Right lung (tissue), 5 donors: ENCODE data around the gene LGI4. TPM values are rescaled to one million over a fixed set of nuclear protein-coding genes. Genes with fewer than 3 reads are reported as not detected.
"Not testable (repeated sequence)": the region's sequence is repeated elsewhere in the genome, so short reads cannot be mapped to it uniquely, and the experiment has no call there.

Experiments
- DNase-seq, 2 donors: peaks; one replicate each; pipeline ENCODE4 v3.0.0-alpha.2; 2013
- polyA plus RNA-seq, 5 donors: library from polyadenylated mRNA; unstranded; fragments of 120-200 nt; gene quantifications; one replicate each; pipeline versions ENCODE4 v1.2.1 to v1.2.3, GENCODE V29; 2013; ENCODE audit warnings: inconsistent platforms in 1 of 5, low replicate concordance in 1 of 5; ENCODE audit not compliant: insufficient read length in 5 of 5, insufficient read depth in 1 of 5

Gene LGI4
- polyA plus RNA-seq, 5 donors: 2.3 to 3.0 (median 2.9) TPM

DNA sequence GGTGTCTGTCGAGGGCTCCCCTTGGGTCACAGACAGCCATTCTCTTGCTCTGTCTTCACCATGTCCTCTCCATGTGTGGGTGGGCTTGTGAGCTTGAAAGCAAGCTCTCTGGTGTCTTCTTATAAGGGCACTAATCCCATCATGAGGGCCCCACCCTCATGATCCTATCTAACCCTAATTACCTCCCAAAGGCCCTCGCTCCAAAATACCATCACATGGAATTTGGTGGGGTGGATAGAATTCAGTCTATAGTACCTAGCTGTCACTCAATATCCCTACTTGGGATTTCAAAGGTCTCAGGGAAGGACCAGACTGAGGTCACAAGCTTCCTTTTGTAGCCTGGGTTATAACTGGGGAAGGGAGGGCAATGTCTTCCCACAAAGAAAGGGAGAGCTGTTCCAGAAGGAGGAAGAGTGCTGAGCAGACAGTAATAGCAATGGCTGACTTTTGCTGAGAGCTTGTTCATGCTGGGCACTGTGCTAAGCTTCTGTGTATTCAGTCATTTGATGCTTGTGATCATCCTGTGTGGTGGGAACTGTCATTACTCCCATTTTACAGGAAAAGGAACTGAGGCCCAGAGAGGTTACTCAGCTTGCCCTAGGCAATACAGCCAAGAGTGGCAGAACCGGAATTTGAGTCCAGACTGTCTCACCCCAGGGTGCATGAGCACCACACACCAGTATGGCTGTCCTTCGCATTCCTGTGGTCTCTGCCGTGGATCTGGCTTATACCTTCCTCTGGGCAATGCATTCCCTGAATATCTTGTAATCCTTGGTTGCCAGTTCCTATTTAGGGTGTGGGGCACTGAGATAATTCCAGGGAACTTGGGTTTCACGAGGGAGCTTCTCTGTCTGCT lies 27.8 kb upstream of the LGI4 start:
- no peak for DNase-seq

DNA sequence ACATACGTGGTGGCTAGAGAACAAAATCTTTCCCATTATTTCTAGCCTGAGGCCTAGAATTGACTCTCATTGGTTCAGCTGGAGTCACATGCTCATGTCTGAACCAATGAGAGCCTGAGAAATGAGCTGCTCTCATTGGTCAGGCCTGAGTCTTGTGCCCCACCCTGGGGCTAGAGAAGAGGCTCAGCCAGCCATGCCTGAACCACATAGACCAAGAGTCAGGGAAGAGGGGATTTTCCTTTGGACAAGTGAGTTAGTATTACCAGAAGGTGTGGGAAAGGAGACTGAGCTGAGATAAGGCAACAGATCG lies 26.5 kb upstream of the LGI4 start:
- DNase-seq: no peak

DNA sequence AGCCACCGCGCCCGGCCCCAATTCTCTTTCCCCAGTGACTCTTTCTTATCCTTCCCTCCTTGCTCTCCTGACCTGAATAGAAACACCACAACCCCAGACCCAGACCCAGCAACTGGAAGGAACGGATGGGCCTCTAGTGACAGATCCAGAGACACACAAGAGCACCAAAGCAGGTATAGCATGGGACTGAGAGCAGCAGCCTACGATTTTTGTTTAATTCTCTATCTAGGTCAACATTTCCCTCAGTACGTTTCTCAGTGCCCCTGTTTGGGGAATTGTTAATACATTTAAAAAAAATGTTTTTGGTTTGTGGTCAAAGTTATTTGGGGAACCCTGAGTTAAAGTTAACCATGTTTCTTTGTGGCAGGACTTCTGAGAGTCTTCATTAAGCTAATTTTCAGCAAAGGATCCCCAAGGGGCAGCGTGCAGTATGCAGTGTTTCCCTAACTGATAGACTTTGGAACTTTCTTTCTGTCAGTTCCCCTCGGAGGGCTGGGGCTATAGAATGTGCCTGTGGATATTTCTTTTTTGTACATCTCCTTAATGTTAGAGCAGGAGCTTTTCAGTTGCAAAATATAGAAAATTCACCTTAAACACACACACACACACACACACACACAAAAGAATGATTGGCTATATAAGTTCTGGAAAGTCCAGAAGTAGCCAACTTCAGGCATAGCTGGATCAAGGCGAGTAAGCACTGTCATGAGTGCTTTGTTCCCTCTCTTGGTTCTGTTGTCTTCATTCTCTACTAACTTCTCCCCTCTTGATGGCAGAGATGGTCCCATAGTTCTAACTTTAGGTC lies 26.0 kb upstream of the LGI4 start:
- no peak for DNase-seq

DNA sequence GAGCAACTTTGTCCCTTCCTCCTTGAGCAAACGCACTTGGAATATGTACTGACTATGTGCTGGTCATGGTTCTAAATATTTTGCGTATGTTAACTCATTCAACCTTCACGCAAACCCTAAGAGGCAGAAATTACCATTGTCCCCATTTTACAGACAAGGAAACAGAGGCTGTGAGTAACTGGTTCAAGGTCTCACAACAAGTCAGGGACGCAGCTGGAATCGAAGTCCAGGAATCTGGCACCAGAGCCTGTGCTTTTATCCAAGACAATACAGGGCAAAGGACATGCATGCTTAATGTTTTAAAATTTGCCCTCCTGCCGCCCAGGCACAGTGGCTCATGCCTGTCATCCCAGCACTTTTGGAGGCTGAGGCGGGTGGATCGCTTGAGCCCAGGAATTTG lies 24.7 kb upstream of the LGI4 start:
- DNase-seq: no peak

DNA sequence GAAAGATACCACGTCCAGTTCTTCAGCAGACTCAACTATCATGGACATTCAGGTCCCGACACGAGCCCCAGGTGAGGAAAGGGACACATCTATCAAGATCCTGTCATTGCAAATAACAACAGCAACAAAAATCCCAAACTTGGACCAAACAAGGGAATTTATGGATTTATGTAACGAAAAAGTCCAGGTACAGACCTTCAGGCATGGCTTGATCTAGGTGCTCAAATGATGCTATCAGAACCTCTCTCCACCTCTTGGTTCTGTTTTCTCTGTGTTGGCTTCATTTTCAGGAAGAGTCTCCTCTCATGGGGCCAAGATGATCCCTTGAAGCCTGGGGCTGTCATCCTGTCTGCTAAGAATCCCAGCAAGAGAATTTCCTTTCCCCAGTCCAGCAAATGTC lies 22.6 kb upstream of the LGI4 start:
- no peak for DNase-seq

DNA sequence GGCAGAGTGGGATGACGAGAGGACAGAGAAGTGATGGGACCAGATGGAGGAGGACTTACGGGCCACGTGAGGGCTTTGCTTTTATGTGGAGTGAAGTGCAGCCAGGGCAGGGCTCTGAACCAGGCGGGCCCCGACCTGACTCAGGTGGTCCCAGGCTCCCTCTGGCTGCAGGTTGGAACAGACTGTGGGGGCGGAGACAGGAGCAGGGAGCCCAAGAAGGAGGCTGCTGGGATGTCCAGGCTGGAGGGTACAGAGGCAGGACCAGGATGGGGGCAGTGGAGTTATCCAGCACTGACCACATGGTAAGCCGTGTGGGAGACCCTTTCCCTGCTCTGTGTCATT lies 21.8 kb upstream of the LGI4 start:
- DNase-seq: no peak

DNA sequence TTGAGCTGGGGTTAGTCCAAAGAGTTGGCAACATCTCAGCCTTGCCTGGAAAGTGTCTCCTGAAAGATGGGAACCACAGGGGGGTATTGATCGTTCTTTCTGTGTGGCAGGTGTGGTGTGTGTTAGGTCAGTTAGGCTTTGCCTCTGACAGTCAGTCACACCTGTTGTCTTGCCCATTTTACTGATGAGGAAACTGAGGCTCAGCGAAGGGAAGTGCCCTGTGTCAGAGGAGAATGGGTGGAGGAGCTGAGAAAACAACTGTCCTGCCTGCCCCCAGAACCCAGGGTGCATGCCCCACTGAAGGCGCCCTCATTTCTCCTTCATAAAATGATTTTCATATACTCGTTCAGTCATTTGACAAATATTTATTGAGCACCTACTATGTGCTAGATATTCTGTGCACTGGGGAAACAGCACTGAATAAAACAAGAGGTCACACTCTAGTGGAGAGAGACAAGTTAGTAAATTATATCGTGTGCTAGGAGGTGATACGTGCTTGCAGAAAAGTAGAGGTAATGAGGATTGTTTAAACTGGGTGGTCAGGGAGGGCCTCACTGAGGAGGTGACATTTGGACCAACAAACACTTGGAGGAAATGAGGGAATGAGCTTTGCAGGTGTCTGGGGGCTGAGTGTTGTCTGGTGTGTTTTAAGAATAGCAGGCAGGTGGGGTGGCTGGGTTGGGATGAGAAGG lies 21.3 kb upstream of the LGI4 start:
- DNase-seq: no peak

DNA sequence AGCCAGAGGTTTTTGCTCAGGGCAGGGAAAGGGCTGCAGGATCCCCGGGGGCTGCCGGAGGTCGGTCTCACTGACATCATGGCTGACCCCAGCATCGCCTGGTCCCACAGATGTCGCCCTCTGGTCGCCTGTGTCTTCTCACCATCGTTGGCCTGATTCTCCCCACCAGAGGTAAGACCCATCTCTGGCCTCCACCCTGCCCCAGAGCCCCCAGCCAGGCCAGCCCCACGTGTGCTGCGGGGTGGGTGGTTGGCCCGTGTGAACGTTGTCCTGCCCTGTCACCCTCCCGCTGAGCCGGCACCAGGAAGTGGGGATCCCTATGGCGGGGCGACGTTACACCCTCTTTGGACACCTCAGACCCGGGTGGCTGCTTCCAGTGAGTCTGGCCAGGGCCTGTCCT lies 20.6 kb upstream of the LGI4 start:
- DNase-seq: no peak

DNA sequence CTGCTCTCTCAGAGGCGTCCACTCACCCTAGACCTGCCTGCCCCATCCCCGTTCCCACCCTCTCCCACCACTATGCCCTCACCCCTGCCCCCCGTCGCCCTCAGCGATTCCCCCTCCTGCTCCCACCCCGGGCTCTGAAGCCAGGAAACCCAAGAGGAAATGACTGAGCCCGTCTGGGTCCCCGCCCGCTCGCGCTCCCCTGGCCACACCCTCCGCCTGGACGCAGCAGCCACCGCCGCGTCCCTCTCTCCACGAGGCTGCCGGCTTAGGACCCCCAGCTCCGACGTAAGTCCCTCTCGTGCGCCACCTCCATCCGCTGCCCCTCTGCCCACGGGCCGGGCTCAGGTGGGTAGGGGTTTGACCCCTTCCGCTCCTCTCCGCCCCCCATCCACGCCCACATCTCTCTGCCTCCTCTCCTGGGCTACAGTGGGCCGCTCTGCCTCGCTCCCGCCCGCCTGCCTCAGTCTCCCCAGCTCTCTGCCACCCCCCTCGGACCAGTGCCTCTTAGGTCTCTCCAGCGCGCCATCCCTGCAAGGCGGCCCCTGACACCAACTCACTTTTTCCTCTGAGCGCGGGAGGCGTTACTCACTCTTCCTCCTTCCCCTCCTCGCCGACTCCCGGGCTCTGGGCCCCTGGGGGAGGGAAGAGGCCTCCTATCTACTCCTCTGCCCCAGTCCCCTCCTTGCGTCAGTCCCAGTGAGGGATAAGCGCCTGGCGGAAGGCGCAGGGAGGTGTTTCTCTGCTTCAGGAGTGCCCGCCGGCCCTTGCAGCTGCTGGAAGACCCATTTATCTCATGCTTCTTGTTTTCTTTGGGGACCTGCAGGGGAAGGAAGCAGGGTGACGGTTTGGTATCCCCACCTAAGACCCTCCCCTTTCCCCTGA lies 19.9 kb upstream of the LGI4 start, which contains the start of gene FXYD5:
TSS of gene FXYD5 (plus strand) at position 211 of the 882 bp plus-strand sequence. CDS start 816 bp downstream, outside the sequence.
- DNase-seq: no peak

DNA sequence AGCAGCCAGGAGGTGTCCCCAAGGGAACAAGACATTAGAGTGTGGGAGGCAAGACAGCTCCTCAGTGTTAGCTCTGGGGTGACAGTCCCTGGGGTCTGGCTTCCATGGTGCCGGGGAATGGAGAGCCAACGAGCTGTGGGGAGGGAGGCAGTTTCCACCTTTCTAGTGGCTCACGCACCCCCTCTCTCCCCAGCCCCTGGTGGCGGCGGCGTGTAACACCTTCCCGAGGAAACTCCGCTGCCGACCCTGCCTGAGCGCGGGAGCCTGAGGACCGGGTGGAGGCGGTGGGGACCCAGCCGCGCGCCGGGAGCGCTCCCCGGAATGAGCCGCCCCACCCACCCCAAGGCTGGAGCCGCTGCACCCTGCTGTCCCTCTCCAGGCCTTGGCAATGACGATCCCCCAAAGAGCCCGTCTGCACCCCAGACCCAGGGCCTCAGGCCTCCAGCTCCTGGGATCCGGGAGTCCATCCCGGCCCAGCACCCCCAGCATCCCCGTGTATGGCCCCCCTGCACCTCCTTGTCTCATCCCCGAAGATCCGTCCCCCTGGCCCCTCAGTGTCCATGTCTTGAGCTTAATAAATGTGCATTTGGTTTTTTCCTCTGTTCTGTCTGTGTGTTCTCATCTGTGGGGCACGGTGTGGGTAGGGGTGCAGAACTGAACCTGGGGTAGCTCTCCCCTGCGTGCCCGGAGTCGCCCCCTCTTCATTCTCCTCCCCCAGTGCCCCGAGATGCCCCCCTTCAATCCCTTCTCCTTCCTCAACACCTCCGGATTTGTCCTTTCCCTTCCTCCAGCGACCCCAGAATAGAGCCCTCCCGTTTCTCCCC lies 19.1 kb upstream of the LGI4 start:
- DNase-seq: no peak

DNA sequence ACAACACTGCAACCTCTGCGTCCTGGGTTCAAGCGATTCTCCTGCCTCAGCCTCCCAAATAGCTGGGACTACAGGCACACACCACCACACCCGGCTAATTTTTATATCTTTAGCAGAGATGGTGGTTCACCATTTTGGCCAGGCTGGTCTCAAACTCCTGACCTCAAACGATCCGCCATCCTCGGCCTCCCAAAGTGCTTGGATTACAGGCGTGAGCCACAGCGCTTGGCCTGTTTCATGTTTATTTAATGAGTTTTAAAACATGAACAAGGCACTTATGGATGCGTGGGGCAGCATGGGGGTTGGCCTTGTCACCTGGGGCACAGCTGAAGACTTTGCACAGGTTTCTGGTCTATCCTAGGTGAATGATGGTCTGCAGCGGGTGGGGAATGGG lies 18.3 kb upstream of the LGI4 start:
- DNase-seq: not testable (repeated sequence)

DNA sequence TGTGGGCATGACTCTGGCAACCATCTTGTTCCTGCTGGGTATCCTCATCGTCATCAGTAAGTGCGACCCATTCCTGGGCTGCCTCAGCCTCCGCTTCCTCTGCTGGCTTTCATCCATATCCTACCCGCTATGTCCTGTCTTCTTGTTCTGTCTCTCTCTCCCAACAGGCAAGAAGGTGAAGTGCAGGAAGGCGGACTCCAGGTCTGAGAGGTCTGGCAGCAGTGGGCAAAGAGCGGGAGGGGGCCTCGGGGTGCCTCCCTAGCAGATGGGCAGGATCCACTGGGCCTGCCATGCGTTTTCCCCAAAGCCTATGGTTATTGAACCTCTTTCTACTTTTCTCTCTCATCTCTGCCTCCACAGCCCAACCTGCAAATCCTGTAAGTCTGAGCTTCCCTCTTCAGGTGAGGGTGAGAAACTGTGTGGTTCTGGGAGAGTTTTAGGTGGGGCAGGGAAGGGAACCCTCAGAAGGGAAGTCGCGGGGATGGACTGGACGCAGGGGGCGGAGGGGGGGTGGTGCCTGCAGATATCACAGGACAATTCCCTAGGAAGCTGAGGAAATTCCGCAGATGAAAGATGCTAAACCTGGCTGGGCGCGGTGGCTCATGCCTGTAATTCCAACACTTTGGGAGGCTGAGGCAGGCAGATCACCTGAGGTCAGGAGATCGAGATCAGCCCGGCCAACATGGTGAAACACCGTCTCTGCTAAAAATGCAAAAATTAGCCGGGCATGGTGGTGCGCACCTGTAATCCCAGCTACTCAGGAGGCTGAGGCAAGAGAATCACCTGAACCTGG lies 16.6 kb upstream of the LGI4 start:
- DNase-seq: no peak

DNA sequence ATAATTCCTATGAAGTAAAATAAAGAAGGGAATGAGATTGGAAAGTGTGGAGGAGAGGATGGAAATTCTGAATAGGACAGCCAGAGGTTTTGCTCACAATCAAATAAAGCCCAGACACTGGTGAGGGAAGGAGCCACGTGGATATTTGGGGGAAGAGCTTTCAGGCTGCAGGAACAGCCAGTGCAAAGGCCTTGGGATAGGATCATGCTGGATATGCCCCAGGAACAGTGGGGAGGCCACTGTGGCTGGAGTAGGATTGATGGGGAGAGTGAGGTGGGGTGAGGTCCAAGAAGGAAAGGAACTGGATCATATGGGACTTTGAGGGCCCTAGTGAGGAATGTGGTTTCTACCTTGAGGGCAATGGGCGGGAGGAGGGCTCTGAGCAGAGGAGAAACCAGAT lies 15.6 kb upstream of the LGI4 start:
- no peak for DNase-seq

DNA sequence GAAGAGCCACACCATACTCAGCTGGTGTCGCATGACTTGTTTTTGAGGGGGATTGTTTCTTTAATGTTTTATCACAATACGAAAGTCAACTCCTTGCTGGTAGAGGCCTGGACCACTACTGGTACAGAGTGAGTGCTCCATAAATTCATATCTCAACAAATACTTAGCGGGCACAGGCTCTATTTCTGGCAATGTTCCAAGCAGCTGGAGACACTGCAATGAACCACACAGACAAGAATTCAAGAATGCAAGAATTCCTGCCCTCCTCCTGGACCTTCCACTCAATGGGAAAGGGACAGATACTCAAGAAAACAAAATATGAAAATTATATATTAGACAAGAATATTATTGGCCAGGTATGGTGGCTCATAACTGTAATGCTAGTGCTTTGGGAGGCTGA lies 14.6 kb upstream of the LGI4 start:
- DNase-seq: no peak

DNA sequence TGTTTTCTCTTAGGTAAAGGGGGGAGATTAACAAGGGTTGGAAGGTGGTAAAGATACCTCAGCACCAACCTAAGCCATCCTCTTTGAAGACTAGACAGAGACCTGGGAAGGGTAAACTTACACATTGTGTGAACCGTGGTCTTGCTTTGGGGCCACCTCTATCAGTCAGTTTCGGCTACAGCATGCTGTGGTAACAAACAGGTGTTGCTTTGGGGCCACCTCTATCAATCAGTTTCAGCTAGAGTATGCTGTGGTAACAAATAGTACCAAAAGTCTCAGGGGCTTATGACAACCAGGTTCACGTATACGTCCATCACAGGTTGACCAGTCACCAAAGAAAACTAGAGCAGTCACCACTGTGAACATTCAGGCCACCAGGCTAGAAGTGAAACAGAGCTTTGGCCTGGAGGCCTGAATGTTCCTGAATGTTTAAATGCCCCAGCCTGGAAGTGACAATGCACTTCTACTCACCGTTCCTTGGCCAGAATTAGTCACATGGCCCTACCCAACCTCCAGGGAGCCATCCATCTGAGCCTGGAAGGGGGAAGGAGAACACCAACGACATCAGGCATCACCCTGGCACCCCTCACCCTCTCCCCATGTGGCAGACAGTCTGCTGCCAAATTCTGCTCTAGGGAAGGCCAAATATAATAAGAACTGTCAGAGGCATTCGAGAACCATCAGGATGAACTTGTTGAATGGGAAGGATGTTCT lies 12.0 kb upstream of the LGI4 start:
- DNase-seq: no peak

DNA sequence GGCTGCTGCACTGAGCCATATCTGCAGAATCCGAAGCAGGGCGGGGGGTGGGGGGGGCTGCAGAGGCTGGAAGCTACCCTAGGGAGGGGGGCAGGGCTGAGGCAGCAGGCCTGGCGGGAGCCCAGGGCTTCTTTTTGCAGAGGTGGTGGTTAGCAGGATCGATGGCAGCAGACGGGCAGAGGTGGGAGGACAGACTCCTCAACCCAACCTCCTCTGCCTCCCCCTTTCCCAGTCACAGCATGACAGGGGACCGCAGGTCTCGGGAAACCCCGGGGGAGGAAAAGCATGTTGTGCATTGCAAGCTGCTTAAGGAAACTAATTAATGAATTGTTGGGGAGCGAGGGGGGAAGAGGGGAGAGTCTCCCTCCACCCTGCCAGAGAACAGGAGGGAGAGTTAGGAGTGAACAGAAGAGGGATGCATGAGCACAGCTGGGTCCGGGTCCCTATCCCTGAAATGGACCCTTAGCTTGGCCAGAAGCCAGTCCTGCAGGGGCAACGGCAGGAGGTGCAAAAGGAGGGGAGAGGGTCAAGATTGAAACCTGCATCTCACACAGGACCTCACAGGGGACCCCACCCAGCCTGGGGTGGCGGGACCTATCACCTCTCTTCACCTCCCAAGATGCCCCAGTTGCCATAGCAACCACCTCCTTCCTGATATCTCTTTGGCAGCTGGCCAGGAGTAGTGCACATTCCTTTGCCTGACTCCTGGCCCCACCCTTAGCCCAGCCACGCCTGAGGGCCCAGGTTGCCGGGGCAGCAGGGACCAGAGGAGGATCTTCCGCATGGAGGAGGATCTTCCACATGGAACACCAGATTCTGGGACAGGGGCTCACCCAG lies 10.0 kb upstream of the LGI4 start:
- DNase-seq: no peak

DNA sequence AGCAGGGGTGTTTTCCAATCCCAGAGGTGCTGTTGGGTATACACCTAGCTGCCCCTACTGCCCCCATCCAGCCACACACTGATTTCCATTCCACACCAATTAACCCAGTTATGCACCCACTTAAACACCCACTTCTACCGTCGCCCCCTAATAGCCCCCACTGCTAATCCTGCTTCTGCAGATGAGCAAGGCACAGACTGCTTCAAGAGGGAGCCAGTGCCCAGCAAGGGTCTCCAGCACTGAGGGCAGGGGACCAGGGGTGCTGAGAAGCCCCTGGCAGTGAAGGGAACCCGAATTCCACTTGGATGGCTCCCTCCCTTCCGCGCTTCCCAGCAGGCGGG lies 9.4 kb upstream of the LGI4 start:
- no peak for DNase-seq

DNA sequence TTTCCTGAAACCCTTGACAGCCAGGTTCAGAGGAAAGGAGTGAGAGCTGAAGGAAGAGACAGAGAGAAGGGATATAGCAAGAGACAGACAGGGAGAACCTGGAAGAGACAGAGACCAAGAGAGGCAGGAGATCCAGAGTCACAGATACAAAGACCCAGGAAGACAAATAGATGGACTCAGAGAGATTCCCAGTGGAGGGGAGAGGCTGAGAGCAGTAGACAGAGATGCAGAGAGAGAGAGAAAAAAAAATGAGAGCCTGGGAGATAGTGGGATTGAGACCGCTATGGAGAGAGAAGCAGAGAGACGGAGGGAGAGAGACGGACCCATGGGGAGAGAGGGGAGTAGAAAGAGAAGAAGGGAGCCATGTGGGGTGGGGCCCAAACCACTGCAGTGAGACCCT lies 9.0 kb upstream of the LGI4 start:
- DNase-seq: no peak
